Brain microvascular endothelial cell (primary cell): ENCODE data around the gene GNG13.

Experiments used
- DNase-seq: peaks from one replicate; pipeline ENCODE4 v3.0.0-alpha.2; 2020
- H3K27ac ChIP-seq: fragments of 250-450 bp; sonication (Bioruptor Pico); 2 replicates; pipeline ENCODE4 v1.5.1; 2020; ENCODE audit warnings: mild to moderate bottlenecking, moderate library complexity
- H3K27me3 ChIP-seq: fragments of 250-450 bp; sonication (Bioruptor Pico); replicated peaks from 2 replicates; pipeline ENCODE4 v1.5.1; 2020; ENCODE audit warnings: mild to moderate bottlenecking
- H3K36me3 ChIP-seq: fragments of 250-450 bp; sonication (Bioruptor Pico); replicated peaks from 2 replicates; pipeline ENCODE4 v1.5.1; 2020; ENCODE audit warnings: mild to moderate bottlenecking
- H3K4me3 ChIP-seq: 2 replicates; pipeline ENCODE4 v1.5.1; 2011; ENCODE audit warnings: low read depth, mild to moderate bottlenecking, control low read depth, low read length, moderate library complexity
- in situ Hi-C: cut with HindIII; loops from 2 replicates; pipeline ENCODE4 v1.10.0; 2017; ENCODE audit warnings: low sequenced_read_pairs, low pct_ligation_motif_present
- TF ChIP-seq, protein P1 (sequence below): IDR thresholded peaks from 2 replicates; pipeline ENCODE4 v1.5.1; 2011; ENCODE audit warnings: low read depth, mild to moderate bottlenecking, moderate library complexity, low read length, control low read depth, inconsistent platforms; ENCODE audit errors: missing control alignments

Gene GNG13

DNA sequence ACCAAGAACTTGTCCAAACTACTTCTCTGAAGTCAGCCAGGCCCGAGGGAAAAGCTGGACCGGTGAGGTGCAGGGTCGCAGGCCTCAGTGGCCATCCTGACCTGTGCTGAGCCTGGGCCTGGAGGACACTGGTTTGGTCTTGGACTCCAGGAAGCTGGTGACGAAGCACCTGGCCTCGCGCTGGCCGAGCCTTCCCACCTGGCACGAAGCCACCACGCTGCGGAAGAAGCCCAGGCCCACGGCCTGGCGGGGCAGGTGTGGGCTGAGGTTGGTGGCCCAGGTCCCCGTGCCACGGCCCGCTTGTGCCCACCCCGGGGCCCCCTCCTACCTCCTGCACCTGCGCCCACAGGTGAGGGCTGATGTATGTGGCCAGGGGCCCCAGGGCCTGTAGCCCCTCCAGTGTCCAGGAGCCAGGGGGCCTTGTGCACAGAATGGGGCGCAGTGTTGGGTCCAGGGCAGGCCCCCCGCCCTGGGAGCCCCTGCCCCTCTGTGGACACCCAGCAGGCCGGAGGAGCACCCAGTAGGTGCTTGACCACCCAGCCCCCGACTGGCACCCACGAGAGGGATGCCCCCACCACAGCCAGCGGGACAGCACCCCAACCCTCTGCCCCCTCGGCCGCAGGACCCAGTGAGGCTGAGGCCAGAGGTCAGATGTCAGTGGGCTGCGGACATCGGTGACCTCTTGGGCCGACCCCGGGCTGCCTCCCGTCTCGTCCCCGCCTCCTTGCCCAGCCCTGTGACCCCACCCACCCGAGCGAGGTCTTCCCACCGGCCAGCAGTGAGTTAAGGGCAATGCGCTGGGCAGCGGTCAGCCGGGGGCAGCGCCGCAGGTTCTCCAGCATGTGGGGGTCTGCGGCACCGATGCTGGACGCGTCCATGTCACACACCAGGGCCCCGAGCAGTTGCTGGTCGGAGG lies 26.2 kb downstream of the GNG13 start:
- no peak for DNase-seq
- in situ Hi-C loops, result no loop called here

DNA sequence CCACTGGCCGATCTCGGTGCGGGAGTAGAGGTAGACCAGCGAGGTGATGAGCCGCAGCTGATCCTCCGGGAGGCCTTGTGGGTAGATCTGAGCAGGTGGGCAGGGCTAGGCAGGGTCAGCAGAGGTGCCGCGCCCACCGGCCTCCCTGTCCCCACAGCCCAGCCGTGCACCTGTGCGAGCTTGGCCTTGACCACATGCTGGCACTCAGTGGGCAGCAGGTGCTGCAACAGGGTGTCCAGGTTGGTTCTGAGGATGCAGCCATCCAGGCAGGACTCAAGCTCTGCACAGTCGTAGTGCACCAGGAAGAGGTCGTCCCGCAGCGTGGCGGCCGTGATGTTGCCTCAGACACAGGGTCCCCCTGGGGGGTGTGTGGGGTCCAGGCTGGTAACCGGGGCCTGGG lies 27.6 kb downstream of the GNG13 start:
- H3K27me3 ChIP-seq, result no peaks in the 10 kb centered on the region
- TF ChIP-seq, protein P1, sequence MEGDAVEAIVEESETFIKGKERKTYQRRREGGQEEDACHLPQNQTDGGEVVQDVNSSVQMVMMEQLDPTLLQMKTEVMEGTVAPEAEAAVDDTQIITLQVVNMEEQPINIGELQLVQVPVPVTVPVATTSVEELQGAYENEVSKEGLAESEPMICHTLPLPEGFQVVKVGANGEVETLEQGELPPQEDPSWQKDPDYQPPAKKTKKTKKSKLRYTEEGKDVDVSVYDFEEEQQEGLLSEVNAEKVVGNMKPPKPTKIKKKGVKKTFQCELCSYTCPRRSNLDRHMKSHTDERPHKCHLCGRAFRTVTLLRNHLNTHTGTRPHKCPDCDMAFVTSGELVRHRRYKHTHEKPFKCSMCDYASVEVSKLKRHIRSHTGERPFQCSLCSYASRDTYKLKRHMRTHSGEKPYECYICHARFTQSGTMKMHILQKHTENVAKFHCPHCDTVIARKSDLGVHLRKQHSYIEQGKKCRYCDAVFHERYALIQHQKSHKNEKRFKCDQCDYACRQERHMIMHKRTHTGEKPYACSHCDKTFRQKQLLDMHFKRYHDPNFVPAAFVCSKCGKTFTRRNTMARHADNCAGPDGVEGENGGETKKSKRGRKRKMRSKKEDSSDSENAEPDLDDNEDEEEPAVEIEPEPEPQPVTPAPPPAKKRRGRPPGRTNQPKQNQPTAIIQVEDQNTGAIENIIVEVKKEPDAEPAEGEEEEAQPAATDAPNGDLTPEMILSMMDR, result no peak
- H3K4me3 ChIP-seq, result no peak overlapping the region
- in situ Hi-C loops, result no loop called here
- no peak for DNase-seq
- H3K36me3 ChIP-seq, result no peaks in the 10 kb centered on the region
- no peak overlapping the region for H3K27ac ChIP-seq

More for the DNA sequence above, 26.2 kb downstream of the GNG13 start:
- Histone ChIP-seq H3K36me3 (no peaks in the 10 kb centered on the region), H3K4me3 (no peak overlapping the region), H3K27ac (no peak overlapping the region), H3K27me3 (no peaks in the 10 kb centered on the region)
- TF ChIP-seq, protein P1, result no peak

DNA sequence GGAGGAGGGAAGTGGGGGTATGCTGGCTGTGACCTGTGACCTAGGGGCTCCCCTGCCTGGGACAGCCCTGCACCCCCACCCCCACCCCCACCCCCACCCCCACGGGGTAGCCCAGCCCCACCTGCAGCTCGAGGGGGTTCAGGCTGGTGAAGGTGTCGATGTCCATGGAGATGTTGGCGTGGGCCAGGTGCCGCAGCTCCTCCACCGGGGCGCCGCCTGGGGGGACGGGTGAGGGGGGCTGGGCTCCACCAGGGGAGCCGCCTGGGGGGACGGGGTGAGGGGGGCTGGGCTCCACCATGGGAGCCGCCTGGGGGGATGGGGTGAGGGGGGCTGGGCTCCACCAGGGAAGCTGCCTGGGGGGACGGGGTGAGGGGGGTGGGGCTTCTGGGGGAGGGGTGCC lies 30.1 kb downstream of the GNG13 start:
- H3K27me3 ChIP-seq, result no peaks in the 10 kb centered on the region
- in situ Hi-C loops, result no loop called here
- no peak overlapping the region for H3K27ac ChIP-seq
- no peak overlapping the region for H3K4me3 ChIP-seq
- no peaks in the 10 kb centered on the region for H3K36me3 ChIP-seq
- no peak for DNase-seq
- TF ChIP-seq, protein P1, result no peak

DNA sequence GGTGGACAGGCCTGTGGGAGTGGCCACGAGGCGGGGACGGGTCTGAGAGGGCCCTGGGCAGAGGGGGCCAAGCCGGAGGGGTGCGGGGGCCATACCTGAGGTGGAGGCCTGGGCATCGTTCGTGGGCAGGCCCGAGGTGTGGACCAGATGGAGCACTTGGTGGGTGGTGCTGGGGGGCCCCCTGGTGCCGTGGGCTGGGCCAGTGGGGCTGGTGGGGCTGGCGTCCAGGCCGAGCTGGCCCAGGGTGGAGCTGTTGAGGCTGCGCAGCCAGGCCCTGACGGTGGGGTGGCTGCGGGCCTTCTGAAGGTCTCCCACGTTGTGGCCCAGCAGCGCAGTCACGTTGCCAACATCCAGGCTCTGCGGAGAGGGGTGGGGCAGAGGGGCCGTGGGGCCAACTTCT lies 30.6 kb downstream of the GNG13 start:
- TF ChIP-seq, protein P1, result no peak
- Histone ChIP-seq H3K4me3 (no peak overlapping the region), H3K27me3 (no peaks in the 10 kb centered on the region), H3K27ac (no peak overlapping the region), H3K36me3 (no peaks in the 10 kb centered on the region)
- in situ Hi-C loops, result no loop called here
- DNase-seq, result no peak

DNA sequence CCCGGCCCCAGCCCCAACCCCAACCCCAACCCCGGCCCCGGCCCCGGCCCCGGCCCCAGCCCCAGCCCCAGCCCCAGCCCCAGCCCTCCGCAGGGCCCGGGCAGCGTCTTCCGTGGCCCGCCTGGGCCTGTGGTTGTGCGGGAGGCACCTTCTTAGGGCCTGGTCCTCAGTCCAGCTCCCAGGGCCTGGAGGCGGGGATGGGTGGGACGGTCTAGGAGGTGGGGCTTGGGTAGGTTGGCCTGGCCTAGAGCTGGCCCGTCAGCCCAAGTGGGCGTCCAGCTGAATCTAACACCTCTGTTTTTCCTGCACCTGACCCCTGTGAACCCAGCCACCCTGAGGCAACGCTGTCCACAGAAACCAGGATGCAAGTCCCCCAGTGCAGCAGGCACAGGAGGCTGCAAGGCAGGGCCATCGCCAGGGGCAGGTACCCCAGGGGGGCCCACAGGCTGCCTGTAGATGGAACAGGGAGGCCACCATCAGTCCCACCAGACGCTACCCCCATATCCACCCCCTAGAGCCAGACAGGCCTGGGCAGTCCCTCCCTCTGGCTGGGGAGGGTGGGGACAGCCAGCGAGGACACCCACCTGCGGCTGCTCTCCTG lies 31.2 kb downstream of the GNG13 start:
- Histone ChIP-seq H3K27ac (no peak overlapping the region), H3K36me3 (no peaks in the 10 kb centered on the region), H3K27me3 (no peaks in the 10 kb centered on the region), H3K4me3 (no peak overlapping the region)
- DNase-seq, result no peak
- TF ChIP-seq, protein P1, result no peak
- in situ Hi-C loops, result no loop called here
